Retina (tissue), 1 donor: ENCODE results near the gene MYH15.

Experiments
- DNase-seq: peaks from one replicate; pipeline ENCODE4 v3.0.0-alpha.2; 2016

MYH15 gene

GRCh38 chr3:108509263-108509662 is 1.1 kb downstream of the MYH15 start:
- DNase-seq = no peak

GRCh38 chr3:108507902-108508301 is 2.5 kb downstream of the MYH15 start:
- DNase-seq = no peak

GRCh38 chr3:108505811-108506210 is 4.6 kb downstream of the MYH15 start:
- no peak for DNase-seq

GRCh38 chr3:108503722-108504121 is 6.7 kb downstream of the MYH15 start:
- DNase-seq = no peak

GRCh38 chr3:108501535-108501934 is 8.9 kb downstream of the MYH15 start:
- DNase-seq = no peak

- DNase-seq = no peak
Measured at GRCh38 chr3:108500728-108501127, 9.7 kb downstream of the MYH15 start.

GRCh38 chr3:108497271-108497670 is 13.1 kb downstream of the MYH15 start:
- no peak for DNase-seq

- DNase-seq = no peak
Measured at GRCh38 chr3:108495717-108496116, 14.7 kb downstream of the MYH15 start.

GRCh38 chr3:108494906-108495531 is 15.4 kb downstream of the MYH15 start:
- DNase-seq = no peak

GRCh38 chr3:108493862-108494261 is 16.5 kb downstream of the MYH15 start:
- no peak for DNase-seq

- DNase-seq = no peak
Measured at GRCh38 chr3:108491456-108491855, 18.9 kb downstream of the MYH15 start.

GRCh38 chr3:108489776-108490175 is 20.6 kb downstream of the MYH15 start:
- peak; percentile 80 for DNase-seq

GRCh38 chr3:108488631-108489030 is 21.8 kb downstream of the MYH15 start:
- no peak for DNase-seq

GRCh38 chr3:108487439-108487838 is 23.0 kb downstream of the MYH15 start:
- DNase-seq = no peak

- DNase-seq = peak; percentile 79
Measured at GRCh38 chr3:108486941-108487340, 23.5 kb downstream of the MYH15 start.

GRCh38 chr3:108486338-108486737 is 24.1 kb downstream of the MYH15 start:
- DNase-seq = no peak

- DNase-seq = peak; percentile 40
Measured at GRCh38 chr3:108485146-108485545, 25.2 kb downstream of the MYH15 start.

GRCh38 chr3:108479224-108479623 is 31.2 kb downstream of the MYH15 start:
- no peak for DNase-seq

GRCh38 chr3:108477511-108478147 is 32.8 kb downstream of the MYH15 start:
- peak; percentile 61 for DNase-seq

- DNase-seq = no peak
Measured at GRCh38 chr3:108475220-108475782, 35.1 kb downstream of the MYH15 start.

- no peak for DNase-seq
Measured at GRCh38 chr3:108474581-108474980, 35.8 kb downstream of the MYH15 start.

GRCh38 chr3:108473711-108474110 is 36.7 kb downstream of the MYH15 start:
- no peak for DNase-seq

- DNase-seq = no peak
Measured at GRCh38 chr3:108472001-108472591, 38.3 kb downstream of the MYH15 start.

GRCh38 chr3:108471426-108471825 is 39.0 kb downstream of the MYH15 start:
- DNase-seq = no peak
